HL-60/S4 (cell line): ENCODE data around the gene IRS2.

Source experiments
- in situ Hi-C: fragments of 300-500 bp; cut with MboI; formaldehyde crosslinking; loops from 2 replicates; pipeline ENCODE4 v1.14.3; 2022; ENCODE audit warnings: low sequenced_read_pairs

IRS2 gene

DNA sequence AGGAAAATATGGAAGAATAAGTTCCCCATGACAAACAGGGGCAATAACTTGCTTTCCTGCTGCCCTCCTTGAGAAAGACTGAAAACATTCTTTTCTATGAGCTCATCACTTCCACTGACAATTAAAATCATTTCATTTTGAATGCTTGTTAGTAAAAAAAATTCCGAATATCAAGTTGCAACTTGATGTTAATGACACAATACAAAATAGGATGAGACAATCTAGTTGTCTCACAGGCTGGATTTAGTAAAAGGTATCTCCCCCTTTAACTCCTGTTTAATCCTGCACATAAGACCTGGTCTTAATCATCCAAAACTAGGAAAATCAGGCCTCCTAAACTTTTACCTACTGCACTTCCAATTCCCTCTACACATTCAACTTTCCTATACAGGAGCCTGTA is 24.7 kb downstream of the IRS2 start:
- in situ Hi-C loops = no loop called here

GRCh38 chr13:109760951-109761350 is 25.4 kb downstream of the IRS2 start:
- in situ Hi-C loops = no loop called here

DNA sequence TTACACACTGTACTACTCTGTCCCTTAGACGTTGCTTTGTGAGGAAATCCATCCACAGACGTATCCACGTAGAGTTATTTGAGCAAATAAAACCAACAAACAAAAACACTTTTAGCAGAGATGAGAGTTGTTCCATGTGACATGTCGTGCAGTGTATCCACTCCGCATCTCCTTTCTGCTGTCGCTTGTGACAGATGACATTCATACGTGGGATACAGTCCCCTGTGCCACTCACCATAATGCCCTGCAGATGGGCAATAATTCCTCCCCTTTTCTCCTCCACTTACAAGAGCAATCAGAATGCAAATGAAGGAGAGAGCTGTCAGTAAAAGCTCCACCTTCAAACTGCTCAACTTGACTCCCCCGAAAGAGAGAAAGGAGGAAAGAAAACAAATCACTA is 26.0 kb downstream of the IRS2 start:
- in situ Hi-C loops = no loop called here

GRCh38 chr13:109759609-109760008 is 26.8 kb downstream of the IRS2 start:
- in situ Hi-C loops = no loop called here

DNA sequence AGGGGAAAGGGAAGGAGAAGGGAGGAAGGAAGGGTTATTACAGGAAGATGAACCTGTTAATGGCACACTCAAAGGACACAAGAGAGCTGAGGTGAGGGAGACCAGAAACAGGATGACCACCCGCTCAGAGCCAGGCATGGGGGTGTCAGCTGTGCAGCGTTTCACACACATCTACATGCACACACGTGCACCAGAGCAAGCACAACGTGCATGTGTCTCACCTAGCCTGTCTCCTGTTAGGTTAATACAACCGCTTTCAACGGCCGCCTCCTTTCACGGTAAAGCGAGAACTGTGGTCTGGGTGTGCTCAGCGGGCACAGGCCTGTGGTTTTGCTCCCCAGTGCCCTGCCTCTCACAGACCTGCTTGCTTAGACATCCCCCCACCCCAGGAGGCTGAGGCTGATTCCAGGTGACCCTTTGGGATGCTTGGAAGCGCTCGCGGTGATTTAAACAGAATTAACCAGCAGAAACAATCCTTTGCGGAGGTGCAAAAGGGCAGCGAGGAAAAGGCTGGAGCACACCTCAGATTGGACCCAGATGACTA is 27.4 kb downstream of the IRS2 start:
- in situ Hi-C loops = no loop called here

DNA sequence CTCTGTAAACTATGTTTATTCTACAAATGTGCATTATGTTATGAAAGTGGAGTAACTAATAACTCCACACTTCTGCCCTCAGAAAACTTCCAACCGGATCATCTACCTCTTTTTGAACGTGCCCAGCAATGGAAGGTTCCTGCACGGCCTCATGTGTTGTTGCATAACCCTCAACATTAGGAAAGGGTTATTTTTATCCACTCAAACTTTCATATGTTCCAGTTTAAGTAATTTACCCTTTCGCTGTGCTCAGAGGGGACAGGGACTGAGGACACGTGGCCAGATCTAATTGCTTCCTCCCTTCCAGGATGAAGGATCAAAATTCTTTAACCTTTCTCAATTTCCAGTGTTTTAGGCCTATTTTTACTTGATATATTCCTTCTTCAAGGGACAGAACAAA is 29.6 kb downstream of the IRS2 start:
- in situ Hi-C loops = no loop called here

DNA sequence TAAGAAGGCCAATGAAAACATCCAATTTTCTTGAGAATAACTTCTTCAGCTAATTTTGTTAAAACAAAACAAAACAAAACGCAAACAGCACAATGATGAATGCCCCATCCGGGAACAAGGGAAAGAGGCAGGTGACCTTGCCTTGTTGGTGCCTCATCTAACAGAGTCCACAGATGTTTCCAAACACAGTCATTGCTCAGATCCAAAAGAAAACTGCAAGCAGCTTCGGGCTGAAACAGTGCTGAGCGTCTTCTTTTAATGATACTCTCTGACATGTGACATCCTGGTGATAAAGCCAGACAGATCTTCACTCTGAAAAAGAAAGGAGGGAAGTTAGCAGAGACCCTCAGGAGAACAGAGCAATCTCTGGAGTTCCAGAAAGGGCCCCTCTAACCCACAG is 30.4 kb downstream of the IRS2 start:
- in situ Hi-C loops = no loop called here

- in situ Hi-C loops = no loop called here
Observed at GRCh38 chr13:109755551-109755950, 30.8 kb downstream of the IRS2 start.

DNA sequence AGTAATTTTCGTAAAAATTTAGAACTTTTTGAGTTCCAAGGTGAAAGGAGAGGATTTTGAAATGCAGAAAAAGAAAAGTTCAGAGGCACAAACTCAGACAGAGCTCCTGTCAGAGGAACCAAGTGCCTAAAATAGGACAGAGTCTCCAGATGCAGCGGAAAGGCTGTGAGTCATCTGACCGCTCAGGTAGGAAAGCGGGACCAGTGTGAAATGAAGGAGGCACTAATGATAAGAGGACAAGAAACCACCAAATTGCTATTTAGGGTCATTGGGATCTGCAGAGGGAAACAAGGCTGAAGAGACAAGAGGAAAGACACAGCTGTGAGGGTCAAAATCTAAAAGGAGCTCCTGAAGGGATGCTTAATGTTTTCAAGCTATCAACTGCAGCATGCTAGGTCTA is 34.9 kb downstream of the IRS2 start:
- in situ Hi-C loops = no loop called here

DNA sequence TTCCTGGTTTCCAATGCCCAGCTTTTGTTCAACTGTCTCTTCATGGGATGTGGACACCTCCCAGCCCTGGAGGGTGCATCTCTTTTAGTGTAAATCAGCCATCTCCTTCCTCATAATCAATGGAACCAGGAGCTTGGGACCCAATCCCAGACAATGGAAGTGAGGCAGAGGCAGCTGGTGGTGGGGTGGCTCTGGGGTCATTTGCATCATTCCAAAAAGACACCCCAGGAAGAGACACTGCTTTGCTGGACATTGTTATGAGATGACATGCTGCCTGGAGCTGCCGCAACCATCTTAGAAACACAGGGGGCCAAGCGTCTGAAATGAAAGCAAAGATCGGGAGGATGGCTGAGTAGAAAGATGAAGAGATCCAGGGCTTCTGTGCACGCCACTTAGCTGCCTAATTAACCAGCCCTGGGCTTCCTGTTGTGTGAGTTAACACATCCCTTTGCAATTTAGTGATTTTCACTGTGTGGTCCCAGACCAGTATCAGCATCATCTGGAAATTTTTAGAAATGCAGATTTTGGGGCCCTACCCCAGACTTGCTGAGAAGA is 36.1 kb downstream of the IRS2 start:
- in situ Hi-C loops = no loop called here

- in situ Hi-C loops = no loop called here
Observed at GRCh38 chr13:109749365-109749764, 37.0 kb downstream of the IRS2 start.

DNA sequence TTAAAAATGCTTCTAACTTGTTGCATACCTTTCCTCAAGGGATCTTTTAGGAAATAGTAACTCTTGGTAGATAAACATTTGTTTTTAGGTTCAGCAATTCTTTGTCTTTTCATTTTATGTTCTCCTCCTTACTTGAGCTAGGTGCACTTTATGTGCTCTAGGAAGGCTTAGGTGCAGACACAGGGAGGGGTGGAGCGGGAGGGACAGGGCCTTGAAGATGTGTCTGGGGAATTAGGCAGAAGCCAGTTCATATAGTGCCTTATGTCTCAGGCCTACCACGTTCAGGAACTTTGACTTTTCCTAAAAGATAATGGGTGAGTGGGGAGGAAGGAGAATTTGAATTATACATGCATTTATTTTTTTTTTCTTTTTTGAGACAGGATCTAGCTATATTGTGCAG is 37.7 kb downstream of the IRS2 start:
- in situ Hi-C loops = no loop called here

DNA sequence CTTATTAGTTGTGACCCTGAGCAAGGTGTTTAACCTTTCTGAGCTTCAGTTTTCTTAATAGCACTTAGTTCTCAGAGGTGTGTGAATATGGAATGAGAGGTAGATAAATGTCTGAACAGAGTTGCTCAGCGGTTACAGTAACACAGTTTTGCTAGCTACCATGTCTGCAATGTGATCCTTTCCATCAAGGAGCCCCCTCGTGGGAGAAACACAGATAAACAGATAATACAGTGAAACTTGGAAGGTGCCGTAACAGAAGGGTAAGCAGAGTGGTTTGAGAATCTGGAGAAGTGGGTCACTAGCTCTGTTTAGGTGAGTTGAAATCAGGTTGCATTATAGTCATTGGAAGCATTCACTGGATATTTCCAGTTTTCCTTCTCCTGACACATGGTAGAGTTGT is 38.9 kb downstream of the IRS2 start:
- in situ Hi-C loops = no loop called here

DNA sequence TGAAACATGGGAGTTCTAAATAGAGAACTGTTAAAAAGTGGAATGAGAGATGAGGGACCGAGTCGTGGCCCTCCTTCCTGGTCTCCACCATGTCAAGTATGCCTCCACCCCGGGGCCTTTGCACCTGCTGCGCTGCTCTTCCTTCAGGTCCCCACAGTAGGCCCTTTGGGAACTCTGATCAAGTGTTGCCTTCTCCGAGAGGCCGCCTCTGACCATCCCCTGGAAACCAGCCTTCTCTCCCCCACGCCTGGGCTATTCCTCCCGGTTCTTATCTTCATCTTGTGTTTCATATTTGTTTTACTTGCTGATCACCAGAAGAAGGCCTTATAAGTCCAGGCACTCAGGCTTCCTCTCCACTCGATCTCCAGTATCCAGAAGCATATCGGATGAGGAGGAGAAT is 40.0 kb downstream of the IRS2 start:
- in situ Hi-C loops = no loop called here

DNA sequence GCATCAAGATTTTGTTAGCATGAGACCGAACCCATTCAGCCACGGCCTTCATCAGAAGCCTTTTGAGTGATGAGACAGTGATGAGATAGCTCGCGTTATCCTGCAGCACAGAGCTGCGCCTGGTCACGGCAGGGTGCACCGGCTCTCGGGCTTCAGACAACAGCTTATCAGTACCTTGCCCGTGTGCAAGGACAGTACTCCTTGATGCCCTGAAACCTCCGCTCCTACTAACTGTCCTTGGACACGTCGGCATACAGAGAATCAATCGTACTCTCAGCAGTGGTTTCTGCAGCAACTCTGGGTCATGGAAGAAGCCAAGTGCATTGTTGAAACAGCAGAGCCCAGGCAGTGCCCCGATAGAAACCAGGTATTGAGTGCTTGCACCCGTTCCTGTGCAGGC is 40.7 kb downstream of the IRS2 start:
- in situ Hi-C loops = no loop called here

DNA sequence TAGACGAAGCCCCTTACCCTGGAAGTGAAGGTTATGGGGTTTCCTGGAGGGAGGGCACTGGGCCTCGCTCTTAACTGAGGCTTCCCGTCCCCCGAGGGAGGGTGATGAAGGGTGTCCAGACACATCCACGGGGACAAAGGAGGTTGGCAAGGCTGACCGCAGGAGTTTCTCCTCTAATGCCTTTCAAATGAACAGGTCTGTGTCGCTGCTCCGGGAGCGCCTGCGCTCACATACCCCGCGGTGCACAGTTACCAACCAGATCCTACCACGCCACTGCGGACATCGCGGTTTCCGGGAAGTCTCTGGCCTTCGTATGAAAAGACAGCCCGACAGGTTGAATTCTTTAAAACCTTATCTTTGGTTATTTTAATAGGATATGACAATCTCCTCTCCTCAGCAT is 41.3 kb downstream of the IRS2 start:
- in situ Hi-C loops = no loop called here

- in situ Hi-C loops = no loop called here
Observed at GRCh38 chr13:109744512-109745051, 41.8 kb downstream of the IRS2 start.

DNA sequence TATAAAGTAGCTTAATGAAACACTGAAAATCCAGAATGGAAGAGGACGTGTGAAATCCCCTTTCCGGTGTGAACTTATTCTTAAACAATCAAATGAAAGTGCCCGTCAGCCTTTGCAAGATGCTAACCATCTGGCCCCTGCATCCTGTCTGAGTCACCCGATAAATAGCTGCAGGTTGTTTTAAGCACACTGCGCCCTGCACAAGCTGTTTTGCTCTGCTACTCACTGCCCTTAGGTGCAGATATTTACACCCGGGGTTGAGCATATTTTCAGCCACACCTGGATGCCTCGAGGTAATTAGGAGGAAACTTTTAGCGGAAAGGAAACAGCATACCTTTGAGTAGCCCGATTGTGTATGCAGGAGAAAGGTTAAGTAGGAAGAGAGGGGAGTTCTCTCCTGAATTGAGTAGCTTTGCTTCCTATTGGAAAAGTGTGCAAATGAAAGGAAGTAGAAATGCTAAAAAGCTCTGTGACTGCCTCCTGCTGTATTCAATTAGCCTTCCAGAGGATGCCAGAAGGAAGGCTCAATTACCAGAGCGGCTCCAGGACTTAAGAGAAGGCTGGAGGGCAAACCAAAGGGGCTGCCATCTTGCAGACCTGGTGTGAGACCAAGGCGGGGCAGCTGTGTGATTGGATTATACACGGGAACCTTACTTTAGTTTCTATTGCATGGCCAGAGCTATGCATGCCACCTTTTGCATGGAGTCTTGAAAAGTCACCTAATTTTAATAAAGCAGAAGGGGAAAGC is 42.5 kb downstream of the IRS2 start:
- in situ Hi-C loops = no loop called here

DNA sequence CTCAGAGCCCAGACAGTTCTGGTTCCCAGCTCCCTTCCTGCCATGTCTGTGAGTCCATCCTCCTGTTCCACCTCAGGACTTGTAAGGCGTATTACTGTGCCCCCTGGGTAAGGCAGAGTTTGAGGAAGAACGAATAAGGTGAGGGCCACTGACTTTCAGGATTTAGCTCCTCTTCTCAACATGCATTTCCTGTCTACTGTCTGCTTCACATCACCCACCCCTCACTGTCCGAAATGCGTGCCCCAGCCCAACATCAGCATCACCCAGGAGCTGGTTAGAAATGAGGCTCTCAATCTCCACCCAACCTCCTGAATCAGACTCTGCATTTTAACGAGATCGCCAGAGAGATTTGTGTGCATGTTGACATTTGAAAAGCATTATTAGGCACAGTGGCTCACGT is 44.4 kb downstream of the IRS2 start:
- in situ Hi-C loops = no loop called here

DNA sequence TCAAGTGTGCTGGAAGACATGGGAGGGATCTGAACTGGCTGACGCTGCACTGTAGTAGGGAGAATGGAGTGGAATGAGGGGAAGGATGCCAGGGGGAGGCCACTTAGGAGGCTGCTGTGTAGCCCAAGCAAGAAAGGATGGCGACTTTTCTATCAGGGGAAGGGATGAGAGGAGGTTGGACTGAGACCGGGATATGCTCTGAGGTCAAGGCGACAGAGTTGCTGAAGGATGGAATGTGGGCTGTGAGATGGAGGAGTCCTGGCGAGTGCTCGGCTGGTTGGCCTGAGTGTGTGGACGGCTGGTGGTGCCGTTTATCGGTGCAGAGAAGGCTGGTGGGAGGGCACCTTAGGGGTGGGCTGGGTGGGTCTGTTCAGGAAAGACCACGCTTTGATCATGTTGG is 45.7 kb downstream of the IRS2 start:
- in situ Hi-C loops = no loop called here

- in situ Hi-C loops = no loop called here
Observed at GRCh38 chr13:109740121-109740520, 46.3 kb downstream of the IRS2 start.

GRCh38 chr13:109738298-109738746 is 48.1 kb downstream of the IRS2 start:
- in situ Hi-C loops = no loop called here
